AG04450 (cell line): Measurements from ENCODE around the gene TMEM258. TPM values are rescaled to one million over a fixed set of nuclear protein-coding genes. Genes with fewer than 3 reads are reported as not detected.

Source experiments
- CTCF ChIA-PET: fragments of 300-600, 350-600 bp; formaldehyde crosslinking; extraction: SDS; loops from one replicate; lab custom pipeline; 2022; ENCODE audit warnings: antibody characterized with exemption, inconsistent platforms; lab: Charles Lee
- POLR2A ChIA-PET: fragments of 350-600 bp; formaldehyde crosslinking; extraction: SDS; loops from one replicate; lab custom pipeline; 2021; ENCODE audit warnings: antibody characterized with exemption, inconsistent platforms; lab: Yijun Ruan, JAX
- DNase-seq: peaks from one replicate; pipeline ENCODE4 v3.0.0-alpha.2; 2011; ENCODE audit warnings: low read depth, low spot score
- H3K27ac ChIP-seq: one replicate; pipeline ENCODE4 v1.5.1; 2012; ENCODE audit warnings: low read depth, low read length, control low read depth
- H3K27me3 ChIP-seq: one replicate; pipeline ENCODE4 v1.6.0; 2012; ENCODE audit warnings: low read length; ENCODE audit not compliant: control insufficient read depth, insufficient read depth
- H3K4me3 ChIP-seq: 2 replicates; pipeline ENCODE4 v1.5.1; 2011; ENCODE audit warnings: mild to moderate bottlenecking, low read depth, low read length, control low read depth
- H3K9me3 ChIP-seq: 2 replicates; pipeline ENCODE4 v1.5.1; 2012; ENCODE audit warnings: low read length; ENCODE audit not compliant: control insufficient read depth, insufficient read depth
- polyA plus RNA-seq: library from polyadenylated mRNA; depleted of rRNA; stranded (reverse); fragments of >200 nt; gene quantifications from 2 replicates; pipeline ENCODE4 v1.2.3, GENCODE V29; 2011
- TF ChIP-seq, protein P1 (sequence below): IDR thresholded peaks from 2 replicates; pipeline ENCODE4 v1.5.1; 2011; ENCODE audit warnings: low read depth, low read length, control low read depth, inconsistent platforms

TMEM258 gene
- polyA plus RNA-seq, 1 experiment, result 300 TPM

DNA sequence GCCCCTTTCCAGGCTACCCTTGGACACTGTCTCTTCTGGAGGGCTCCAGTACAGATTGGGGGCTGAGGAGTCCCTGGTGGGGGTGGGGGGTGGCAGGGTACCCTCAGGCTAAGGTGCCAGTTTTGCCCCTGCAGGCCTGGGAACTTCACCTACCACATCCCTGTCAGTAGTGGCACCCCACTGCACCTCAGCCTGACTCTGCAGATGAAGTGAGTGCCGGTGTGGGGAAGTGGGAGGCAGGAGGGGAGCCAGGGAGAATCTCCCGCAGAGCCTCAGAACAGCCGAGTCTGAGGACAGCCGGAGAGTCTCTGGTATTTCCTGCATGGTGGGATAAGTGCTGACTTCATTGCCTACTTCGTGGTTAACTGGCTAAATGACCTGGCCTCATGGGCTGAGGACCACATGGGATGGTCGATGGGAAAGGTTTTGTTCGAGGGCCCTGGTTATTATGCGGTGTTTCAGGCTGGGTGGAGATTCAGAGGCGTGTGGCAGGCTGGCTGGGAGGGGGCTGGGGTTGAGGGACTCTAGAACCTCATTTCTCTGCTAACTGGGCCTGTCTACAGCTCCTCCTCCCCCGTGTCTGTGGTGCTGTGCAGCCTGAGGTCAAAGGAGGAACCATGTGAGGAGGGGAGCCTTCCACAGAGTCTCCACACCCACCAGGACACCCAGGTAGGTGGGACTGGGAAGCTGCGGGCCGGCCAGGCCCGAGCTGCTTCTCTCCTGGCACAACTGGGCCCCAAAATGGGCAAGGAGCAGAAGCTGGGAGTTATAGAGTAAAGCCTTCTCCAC is 8.5 kb downstream of the TMEM258 start:
- Histone ChIP-seq H3K27me3 (no peaks in the 10 kb centered on the region), H3K9me3 (no peaks in the 10 kb centered on the region), H3K4me3 (no peak overlapping the region), H3K27ac (peak overlapping the region; percentile 11)
- ChIA-PET CTCF (interaction anchor here (0.6 kb wide), 1 partner anchor 146 kb away, joined by 3 read pairs; no protein-coding TSS in a partner anchor), POLR2A (interaction anchor here (1.0 kb wide), 1 partner anchor 10 kb away, joined by 8 read pairs; no protein-coding TSS in a partner anchor)
- no peak for DNase-seq
- TF ChIP-seq, protein P1, sequence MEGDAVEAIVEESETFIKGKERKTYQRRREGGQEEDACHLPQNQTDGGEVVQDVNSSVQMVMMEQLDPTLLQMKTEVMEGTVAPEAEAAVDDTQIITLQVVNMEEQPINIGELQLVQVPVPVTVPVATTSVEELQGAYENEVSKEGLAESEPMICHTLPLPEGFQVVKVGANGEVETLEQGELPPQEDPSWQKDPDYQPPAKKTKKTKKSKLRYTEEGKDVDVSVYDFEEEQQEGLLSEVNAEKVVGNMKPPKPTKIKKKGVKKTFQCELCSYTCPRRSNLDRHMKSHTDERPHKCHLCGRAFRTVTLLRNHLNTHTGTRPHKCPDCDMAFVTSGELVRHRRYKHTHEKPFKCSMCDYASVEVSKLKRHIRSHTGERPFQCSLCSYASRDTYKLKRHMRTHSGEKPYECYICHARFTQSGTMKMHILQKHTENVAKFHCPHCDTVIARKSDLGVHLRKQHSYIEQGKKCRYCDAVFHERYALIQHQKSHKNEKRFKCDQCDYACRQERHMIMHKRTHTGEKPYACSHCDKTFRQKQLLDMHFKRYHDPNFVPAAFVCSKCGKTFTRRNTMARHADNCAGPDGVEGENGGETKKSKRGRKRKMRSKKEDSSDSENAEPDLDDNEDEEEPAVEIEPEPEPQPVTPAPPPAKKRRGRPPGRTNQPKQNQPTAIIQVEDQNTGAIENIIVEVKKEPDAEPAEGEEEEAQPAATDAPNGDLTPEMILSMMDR, result no peak

DNA sequence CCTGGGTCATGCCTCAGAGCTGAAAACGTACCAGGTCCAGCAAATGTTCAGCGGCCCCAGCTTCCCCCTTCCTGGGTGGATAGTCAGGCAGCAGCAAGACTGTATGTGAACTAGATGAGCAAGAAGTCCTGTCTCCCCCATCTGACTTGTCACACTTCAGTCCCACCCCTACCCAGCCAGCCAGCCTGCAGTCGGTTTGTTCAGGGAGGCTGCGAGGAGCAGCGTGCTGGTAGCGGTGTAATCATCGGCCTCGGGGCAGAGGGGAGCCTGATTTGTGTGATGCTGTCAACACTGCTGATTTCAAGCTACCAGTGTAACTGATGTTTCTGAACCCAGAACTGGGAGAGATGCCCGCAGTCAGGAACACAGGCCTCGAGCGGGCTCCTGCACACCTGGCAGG is 9.6 kb downstream of the TMEM258 start:
- TF ChIP-seq, protein P1, result no peak
- no peak for DNase-seq
- no peaks in the 10 kb centered on the region for H3K9me3 ChIP-seq
- no peak overlapping the region for H3K4me3 ChIP-seq
- ChIA-PET POLR2A (no interaction called here), CTCF (interaction anchor here (0.6 to 1.4 kb wide), 3 partner anchors 14 to 165 kb away, joined by 3 to 4 read pairs (median 4); no protein-coding TSS in a partner anchor)
- H3K27me3 ChIP-seq, result no peaks in the 10 kb centered on the region
- H3K27ac ChIP-seq, result no peak overlapping the region

DNA sequence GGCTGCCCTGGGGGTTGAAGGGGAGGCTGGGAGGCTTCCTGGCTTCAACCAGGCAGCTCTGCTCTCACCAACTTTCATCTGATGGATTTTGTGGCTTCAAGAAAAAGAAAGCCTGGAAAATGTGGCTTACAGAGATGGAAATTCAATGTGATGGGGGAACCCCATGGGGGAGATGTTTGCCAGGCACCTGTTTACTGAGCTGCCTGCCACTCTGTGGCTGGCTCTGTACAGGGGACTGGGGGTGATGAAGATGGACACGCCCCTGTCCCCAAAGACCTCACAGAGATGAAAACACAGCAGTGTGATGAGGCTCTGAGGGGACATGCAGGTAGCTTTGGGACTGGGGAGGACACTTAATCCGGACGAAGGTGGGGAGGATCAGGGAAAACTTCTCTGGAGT is 10.1 kb downstream of the TMEM258 start:
- CTCF ChIA-PET, result interaction anchor here (0.6 to 1.4 kb wide), 3 partner anchors 15 to 166 kb away, joined by 3 to 4 read pairs (median 4); no protein-coding TSS in a partner anchor
- POLR2A ChIA-PET, result no interaction called here

DNA sequence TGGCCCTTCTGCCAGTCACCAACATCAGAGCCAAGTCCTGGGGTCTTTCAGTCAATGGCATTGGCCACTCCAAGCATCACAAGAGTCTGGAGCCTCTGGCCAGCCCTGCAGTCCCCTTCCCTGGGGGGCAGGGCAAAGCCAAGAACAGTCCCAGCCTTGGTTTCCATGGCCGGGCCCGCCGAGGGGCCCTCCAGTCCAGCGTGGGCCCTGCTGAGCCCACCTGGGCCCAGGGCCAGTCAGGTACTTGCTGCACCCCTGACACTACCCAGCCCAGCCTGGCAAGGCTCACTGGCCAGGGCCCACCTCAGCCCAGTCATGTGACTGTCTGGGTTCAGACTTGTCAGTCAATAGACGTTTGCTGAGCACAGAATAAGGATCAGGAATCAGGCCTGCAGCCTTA is 10.8 kb downstream of the TMEM258 start:
- POLR2A ChIA-PET, result no interaction called here
- Histone ChIP-seq H3K27me3 (no peaks in the 10 kb centered on the region), H3K9me3 (no peaks in the 10 kb centered on the region), H3K27ac (no peak overlapping the region), H3K4me3 (no peak overlapping the region)
- TF ChIP-seq, protein P1, result no peak
- no peak for DNase-seq
- CTCF ChIA-PET, result interaction anchor here (1.4 kb wide), 1 partner anchor 34 kb away, joined by 4 read pairs; no protein-coding TSS in a partner anchor

More for the DNA sequence above, 10.1 kb downstream of the TMEM258 start:
- Histone ChIP-seq H3K9me3 (no peaks in the 10 kb centered on the region), H3K27me3 (no peaks in the 10 kb centered on the region), H3K4me3 (no peak overlapping the region), H3K27ac (no peak overlapping the region)
- TF ChIP-seq, protein P1, result no peak
- DNase-seq, result no peak

DNA sequence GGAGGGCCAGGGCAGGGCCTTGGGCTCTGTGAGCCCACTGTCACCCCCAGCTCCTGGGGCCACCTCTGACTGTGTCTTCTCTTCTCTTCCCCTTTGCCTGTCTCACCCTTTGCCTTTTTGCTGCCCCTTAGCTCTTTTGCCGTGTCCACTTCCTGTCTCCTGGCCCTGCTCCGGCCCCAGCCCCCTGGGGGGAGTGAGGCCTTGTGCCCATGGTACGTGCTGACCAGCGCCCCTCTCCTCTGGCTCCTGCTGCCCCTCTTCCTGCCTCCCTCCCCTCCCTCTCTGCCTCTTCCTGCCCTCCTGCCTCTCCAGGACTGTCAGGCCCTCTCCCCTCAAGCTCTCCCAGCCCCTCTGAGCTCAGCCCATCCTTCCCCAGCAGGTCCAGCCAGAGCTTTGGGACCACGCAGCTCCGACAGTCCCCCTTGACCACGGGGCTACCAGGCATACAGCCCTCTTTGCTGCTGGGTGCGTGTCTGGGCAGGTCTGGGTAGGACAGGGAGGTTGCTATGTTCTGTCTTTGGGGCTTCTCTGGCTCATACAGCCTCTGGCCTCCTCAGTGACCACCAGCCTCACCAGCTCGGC is 11.7 kb downstream of the TMEM258 start:
- Histone ChIP-seq H3K9me3 (no peaks in the 10 kb centered on the region), H3K27me3 (no peaks in the 10 kb centered on the region), H3K4me3 (no peak overlapping the region), H3K27ac (no peak overlapping the region)
- POLR2A ChIA-PET, result no interaction called here
- DNase-seq, result no peak
- CTCF ChIA-PET, result interaction anchor here (0.5 to 1.4 kb wide), 4 partner anchors 11 to 33 kb away, joined by 3 to 9 read pairs (median 6); no protein-coding TSS in a partner anchor
- TF ChIP-seq, protein P1, result no peak
